GM18868 (cell line): ENCODE measurements around the gene ARHGAP19.
"Not testable (repeated sequence)": the region's sequence is repeated elsewhere in the genome, so short reads cannot be mapped to it uniquely, and the experiment has no call there.

Experiments
- ATAC-seq: cut with Tn5 transposase; IDR thresholded peaks from one replicate; pipeline ENCODE4 v1.9.1; 2021; ENCODE audit warnings: mild to moderate bottlenecking, moderate library complexity; ENCODE audit not compliant: unreplicated experiment

The ARHGAP19 gene

GRCh38 chr10:97321804-97322190 lies 29.4 kb upstream of the ARHGAP19 start:
- no peak for ATAC-seq

DNA sequence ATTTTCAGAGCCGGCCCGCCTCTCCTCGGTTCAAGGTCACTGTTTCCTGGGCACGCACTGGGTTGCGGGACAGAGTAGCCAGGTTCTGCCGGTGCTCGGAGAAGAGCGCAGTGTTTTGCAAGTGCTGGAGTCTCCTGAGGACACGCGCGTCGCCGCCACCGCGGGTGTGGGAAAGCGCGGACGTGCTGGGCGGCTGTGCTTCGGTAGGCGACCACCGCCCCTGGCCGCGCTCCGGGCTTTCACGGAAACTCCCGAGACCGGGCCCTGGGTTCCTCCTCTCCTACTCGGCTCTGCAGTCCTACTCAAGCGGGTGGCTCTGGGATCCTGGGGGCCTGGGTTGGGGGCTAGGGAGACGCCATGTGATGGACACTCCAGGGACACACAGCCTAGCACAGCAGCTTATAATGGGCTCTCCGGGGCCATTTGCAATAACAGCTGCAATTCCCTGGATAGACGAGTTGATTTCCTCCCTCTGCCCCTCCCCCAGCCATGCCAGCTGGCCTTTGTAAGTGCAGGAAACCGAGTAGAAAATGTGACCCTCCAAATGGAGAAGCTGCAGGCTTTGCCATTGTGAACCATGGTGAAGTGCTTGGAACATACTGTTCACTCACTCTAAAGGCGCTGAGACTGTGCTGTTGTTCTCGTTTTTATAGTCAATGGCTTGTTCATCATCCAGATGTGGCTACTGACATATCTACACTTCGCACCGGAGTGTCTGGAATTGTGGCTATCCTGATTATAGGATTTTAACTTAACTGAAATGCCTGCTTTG lies 28.8 kb upstream of the ARHGAP19 start:
- ATAC-seq, result no peak

DNA sequence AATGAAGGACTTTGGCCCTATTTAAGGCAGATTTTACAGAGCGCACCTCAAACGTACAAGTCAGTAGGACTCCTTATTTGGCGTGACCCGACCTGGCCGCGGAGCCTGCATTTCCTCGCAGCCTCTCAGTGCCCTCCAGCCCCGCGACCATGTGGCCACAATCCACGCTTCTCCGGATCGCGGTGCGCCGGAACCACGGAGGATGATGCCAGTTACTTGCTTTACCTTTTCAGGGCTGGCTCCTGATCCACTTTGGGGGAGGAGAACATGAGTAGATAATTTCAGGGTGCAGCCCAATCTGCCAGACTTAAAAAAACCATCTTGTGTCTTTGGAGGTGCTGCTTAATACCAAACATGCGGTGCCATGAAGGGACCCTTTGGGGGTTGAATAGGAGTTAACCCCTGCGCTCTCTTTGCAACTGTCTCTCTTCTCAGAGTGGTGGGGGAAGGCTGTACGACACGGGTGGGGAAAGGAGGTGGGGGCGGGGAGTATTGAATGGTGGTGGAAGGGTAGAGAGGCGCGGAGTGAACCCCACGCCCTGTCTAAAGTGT lies 28.1 kb upstream of the ARHGAP19 start:
- ATAC-seq, result no peak

- ATAC-seq, result no peak
These were observed 27.4 kb upstream of the ARHGAP19 start for GRCh38 chr10:97319671-97320479.

DNA sequence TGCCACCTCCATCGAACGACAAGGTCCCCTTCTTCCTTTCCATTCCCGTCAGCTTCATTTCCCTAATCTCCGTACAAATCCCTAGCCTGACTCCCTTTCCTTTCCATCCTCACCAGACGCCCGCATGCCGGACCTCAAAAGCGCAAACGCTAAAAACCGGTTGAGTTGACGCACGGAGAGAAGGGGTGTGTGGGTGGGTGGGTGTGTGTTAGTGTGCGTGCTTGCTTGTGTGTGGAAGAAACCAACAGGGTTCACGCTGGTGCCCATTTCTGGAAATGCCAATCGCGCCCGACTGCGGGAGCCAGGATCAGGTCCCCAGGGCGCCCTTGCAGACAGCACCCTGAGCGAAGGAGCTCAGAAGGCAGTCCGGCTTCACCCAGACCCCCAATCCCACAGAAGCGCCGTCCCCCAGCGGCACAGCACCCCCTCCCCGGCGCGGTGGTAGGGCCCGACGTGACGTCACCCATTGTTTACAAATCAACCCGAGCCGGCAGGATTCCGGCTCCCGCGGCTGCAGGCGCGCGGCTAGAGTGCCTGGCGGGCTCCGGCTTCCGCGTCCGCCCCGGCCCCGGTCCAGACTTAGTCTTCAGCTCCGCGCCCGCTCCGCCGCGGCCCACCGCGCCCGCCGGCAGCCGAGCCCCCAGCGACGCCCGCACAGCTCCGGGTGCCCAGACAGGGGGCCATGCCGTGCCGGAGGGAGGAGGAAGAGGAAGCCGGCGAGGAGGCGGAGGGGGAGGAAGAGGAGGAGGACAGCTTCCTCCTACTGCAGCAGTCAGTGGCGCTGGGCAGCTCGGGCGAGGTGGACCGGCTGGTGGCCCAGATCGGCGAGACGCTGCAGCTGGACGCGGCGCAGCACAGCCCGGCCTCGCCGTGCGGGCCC lies 26.6 kb upstream of the ARHGAP19 start, which contains the start of gene FRAT1:
Gene FRAT1 (plus strand): TSS at position 500 of the 880 bp plus-strand sequence. CDS start 183 bp downstream, at position 683.
- ATAC-seq, result peak; percentile 81

GRCh38 chr10:97314671-97315070 lies 22.2 kb upstream of the ARHGAP19 start:
- no peak for ATAC-seq

DNA sequence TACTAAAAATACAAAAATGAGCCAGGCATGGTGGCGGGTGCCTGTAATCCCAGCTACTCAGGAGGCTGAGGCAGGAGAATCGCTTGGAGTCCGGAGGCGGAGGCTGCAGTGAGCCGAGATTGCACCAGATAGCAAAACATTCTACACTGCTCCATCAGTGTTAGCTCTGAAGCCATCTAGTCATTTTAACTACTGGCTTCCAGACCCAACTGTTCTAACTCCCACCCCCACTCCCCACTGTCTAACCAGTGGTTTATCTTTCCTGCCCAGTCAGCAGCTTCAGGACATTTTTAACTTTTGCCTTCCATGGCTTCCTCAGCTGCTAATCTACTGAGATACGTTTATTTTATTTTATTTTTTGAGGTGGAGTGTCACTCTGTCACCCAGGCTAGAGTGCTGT lies 20.5 kb upstream of the ARHGAP19 start:
- no peak for ATAC-seq

- no peak for ATAC-seq
These were observed 18.7 kb upstream of the ARHGAP19 start for GRCh38 chr10:97311111-97311626.

GRCh38 chr10:97307866-97308780 lies 15.7 kb upstream of the ARHGAP19 start:
- no peak for ATAC-seq

DNA sequence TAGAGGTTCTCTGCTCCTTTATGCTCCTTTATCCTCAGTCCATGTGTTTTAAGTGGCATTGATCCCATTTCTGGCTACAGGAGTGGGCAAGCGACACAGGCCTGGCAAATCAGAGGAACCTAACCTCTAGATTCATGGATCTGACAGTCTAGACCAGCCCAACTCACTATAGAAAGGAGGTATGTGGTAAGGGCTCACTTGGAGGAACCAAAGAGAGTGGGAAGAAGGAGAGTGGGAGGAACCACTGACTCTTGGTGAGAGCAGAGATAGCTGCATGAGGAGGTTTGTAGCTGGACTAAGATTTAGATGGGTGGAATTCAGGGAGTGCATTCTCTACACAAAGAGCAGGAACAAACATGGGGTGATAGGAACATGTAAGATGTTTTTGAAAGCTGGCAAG lies 15.0 kb upstream of the ARHGAP19 start:
- no peak for ATAC-seq

DNA sequence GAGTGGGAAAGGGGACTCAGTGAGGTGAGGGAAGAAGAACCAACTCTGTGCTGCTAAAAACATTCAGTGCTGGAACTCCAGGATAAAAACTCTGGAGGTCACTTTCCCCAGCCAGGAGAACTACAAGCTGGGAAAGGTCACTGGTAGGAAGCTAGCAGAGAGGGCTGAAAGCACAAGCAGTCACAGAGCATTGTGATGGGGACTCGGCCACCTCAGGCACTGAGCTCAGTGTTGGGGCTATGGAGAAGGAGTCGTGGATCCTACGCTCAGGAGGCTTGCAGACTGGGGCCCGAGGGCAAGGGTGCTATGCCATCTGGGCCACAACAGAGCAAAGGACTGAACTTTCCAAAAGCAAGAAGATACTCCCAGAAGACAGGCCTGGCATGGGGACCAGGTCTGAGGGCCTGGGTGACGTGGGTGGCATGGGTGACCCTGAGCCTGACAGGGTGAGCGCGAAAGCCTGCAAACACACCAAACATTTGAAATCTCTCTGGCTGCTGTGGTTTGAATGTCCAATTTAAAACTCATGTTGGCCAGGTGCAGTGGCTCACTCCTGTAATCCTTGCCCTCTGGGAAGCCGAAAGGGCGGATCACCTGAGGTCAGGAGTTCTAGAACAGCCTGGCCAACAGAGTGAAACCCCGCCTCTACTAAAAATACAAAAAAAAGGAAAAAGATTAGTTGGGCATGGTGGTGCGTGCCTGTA lies 9.8 kb upstream of the ARHGAP19 start:
- ATAC-seq, result no peak

GRCh38 chr10:97300980-97301379 lies 8.5 kb upstream of the ARHGAP19 start:
- ATAC-seq, result no peak

DNA sequence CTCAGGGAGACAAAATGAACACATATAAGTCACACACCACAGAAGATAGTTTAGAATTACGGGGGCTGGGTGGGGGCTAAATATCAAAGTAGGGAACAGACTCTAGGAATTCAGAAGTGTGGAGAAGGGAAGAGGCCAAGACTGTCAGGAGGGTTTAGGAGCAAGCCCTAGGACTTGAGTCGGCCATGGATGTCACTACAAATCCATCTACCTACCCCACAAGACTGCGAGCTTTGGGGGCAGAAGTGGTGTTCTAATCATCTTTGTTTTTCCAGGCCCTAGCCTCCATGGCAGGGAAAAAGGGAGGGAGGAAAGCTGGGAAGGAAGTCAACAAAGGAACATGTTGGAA lies 5.8 kb upstream of the ARHGAP19 start:
- no peak for ATAC-seq

DNA sequence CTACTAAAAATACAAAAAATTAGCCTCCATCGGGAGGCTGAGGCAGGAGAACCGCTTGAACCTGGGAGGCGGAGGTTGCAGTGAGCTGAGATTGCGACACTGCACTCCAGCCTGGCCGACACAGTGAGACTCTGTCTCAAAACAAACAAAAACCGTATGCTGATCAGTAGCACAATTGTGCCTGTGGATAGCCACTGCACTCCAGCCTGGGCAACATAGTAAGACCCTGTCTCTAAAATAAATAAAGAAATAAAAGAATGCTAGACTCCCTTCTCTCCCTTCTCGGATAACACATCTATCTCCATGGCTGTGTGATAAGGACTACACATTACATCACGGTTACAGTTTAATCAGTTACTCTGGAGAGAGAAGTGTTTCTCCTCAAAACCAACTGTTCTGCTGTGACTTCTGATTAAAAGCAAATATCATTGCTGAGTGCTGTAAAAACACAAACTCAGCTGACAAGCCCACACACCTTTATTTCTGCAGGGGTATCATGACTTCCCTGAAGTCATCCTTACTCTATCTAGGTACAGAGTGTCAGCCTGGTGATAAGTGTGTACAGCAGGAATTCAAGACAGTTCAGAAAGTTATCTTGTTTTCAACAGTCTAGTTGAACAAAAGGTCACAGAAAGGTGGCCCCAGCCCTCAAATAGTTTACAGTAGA lies 5.3 kb upstream of the ARHGAP19 start:
- no peak for ATAC-seq

GRCh38 chr10:97292862-97293198 lies 393 bp upstream of the ARHGAP19 start:
- ATAC-seq, result no peak

DNA sequence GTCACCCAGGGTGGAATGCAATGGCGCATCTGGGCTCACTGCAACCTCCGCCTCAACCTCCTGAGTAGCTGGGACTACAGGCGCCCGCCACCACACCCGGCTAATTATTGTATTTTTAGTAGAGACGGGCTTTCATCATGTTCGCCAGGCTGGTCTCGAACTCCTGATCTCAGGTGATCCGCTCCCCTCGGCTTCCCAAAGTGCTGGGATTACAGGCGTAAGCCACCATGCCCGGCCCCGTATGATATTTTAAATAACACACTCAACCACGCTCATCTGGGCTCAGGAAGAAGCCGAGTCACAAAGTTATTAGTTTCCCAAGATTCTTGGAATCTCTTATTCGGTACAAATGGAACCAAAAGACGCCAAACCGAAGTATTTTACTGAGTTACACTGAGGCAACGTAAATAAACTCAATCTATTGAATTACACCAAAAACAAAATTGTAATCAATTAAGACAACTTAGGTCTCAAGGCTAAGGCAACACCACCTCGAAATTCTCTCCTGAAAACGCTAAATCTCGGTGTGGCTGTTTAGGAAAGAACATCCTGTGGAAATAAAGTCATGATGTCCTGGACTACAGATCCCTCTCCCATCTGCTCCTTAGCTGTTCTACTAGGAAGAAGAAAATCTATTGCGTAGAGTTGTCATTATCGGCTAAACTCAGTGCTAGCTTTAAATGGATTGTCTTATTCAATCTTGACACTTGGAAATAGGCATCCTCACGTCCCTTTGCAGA lies 910 bp downstream of the ARHGAP19 start:
- no peak for ATAC-seq

GRCh38 chr10:97290576-97291356 lies 1.7 kb downstream of the ARHGAP19 start:
- ATAC-seq, result not testable (repeated sequence)
